Measurements from ENCODE around the gene DCDC2B. TPM values are rescaled to one million over a fixed set of nuclear protein-coding genes. Genes with fewer than 3 reads are reported as not detected.
A peak's percentile ranks its signal among the peaks of the same experiment; 100 is the strongest.

Gene DCDC2B
- total and polyA plus RNA-seq, 9 of the 15 experiments (the other 6 are each of a cell fraction or from before 2014, with no cell fraction given) = not detected

- TF ChIP-seq TAF9B (IDR thresholded peaks at IDR 0.05; ENCODE audit: partially characterized antibody) (peak; percentile 78), SRSF1 (IDR thresholded peaks at IDR 0.05; ENCODE audit: low read depth, low read length) (no peak), ZNF143 (CRISPR knock-in tag; IDR thresholded peaks at IDR 0.05) (no peak; the same call in 1 of the 2 replicates), E4F1 (CRISPR knock-in tag; IDR thresholded peaks at IDR 0.05; ENCODE audit: borderline replicate concordance) (no peak), SMC3 (conservative IDR thresholded peaks at IDR 0.05; ENCODE audit: insufficient read depth, low read depth, low read length) (no peak), ZNF324 (CRISPR knock-in tag; IDR thresholded peaks at IDR 0.05) (no peak), MYBL2 (IDR thresholded peaks at IDR 0.05; ENCODE audit: low read depth) (no peak), MYBL2 (CRISPR knock-in tag; IDR thresholded peaks at IDR 0.05; ENCODE audit: borderline replicate concordance) (no peak), CREB1 (IDR thresholded peaks at IDR 0.05) (peak; percentile 85; the same call in 1 of the 2 replicates), CREB1 (CRISPR knock-in tag; IDR thresholded peaks at IDR 0.05) (peak; percentile 88), POLR2AphosphoS5 (IDR thresholded peaks at IDR 0.05; ENCODE audit: control insufficient read depth, insufficient read depth, low read depth, low read length) (peak; percentile 92), IFI16 (CRISPR knock-in tag; IDR thresholded peaks at IDR 0.05) (no peak), ZNF311 (CRISPR knock-in tag; IDR thresholded peaks at IDR 0.05) (no peak), MAZ (CRISPR knock-in tag; conservative IDR thresholded peaks at IDR 0.05 in 1 of 2, IDR thresholded peaks at IDR 0.05 in 1 of 2) (peak; percentile 64 to 73), NFIX (CRISPR knock-in tag; IDR thresholded peaks at IDR 0.05; ENCODE audit: low read depth) (no peak), CUX1 (CRISPR knock-in tag; IDR thresholded peaks at IDR 0.05) (no peak), TEAD1 (CRISPR knock-in tag; IDR thresholded peaks at IDR 0.05) (no peak), SUPT5H (IDR thresholded peaks at IDR 0.05) (peak; percentile 96), ZNF445 (CRISPR knock-in tag; IDR thresholded peaks at IDR 0.05; ENCODE audit: low read depth) (no peak), EZH2 (IDR thresholded peaks at IDR 0.05; ENCODE audit: borderline replicate concordance, low read depth, low read length) (no peak), HCFC1 (IDR thresholded peaks at IDR 0.05; ENCODE audit: low read depth, low read length) (peak; percentile 70), SLC30A9 (CRISPR knock-in tag; IDR thresholded peaks at IDR 0.05) (no peak)
These were observed 13.3 kb downstream of the DCDC2B start, which contains the start of the genes EIF3I and TMEM234 (continued) for GRCh38 chr1:32221980-32222755.

Measured in K562 (cell line).